SK-N-SH treated with all-trans-retinoic acid at 6 μM for 48 hours (cell line): ENCODE measurements around the gene NAE1.

Experiments
- GLIS3 ChIP-seq: fragments of 250-450 bp; sonication (Bioruptor Pico); IDR thresholded peaks from 2 replicates; pipeline ENCODE4 v1.5.0; 2020; ENCODE audit warnings: mild to moderate bottlenecking, moderate library complexity
- PPARA ChIP-seq: fragments of 250-450 bp; sonication (Bioruptor Pico); IDR thresholded peaks from 2 replicates; pipeline ENCODE4 v1.5.0; 2020; ENCODE audit warnings: mild to moderate bottlenecking, borderline replicate concordance
- RARB ChIP-seq: fragments of 250-450 bp; sonication (Bioruptor Pico); IDR thresholded peaks from 2 replicates; pipeline ENCODE4 v1.8.0; 2021; ENCODE audit warnings: mild to moderate bottlenecking, moderate library complexity
- TCF4 ChIP-seq: fragments of 250-450 bp; sonication (Bioruptor Pico); IDR thresholded peaks from 2 replicates; pipeline ENCODE4 v1.8.0; 2021; ENCODE audit warnings: mild to moderate bottlenecking, moderate library complexity, borderline replicate concordance
- TF ChIP-seq, protein P1 (sequence below): fragments of 250-450 bp; sonication (Bioruptor Pico); IDR thresholded peaks from 2 replicates; pipeline ENCODE4 v1.8.0; 2021; ENCODE audit warnings: low read depth, mild to moderate bottlenecking, moderate library complexity, borderline replicate concordance

DNA sequence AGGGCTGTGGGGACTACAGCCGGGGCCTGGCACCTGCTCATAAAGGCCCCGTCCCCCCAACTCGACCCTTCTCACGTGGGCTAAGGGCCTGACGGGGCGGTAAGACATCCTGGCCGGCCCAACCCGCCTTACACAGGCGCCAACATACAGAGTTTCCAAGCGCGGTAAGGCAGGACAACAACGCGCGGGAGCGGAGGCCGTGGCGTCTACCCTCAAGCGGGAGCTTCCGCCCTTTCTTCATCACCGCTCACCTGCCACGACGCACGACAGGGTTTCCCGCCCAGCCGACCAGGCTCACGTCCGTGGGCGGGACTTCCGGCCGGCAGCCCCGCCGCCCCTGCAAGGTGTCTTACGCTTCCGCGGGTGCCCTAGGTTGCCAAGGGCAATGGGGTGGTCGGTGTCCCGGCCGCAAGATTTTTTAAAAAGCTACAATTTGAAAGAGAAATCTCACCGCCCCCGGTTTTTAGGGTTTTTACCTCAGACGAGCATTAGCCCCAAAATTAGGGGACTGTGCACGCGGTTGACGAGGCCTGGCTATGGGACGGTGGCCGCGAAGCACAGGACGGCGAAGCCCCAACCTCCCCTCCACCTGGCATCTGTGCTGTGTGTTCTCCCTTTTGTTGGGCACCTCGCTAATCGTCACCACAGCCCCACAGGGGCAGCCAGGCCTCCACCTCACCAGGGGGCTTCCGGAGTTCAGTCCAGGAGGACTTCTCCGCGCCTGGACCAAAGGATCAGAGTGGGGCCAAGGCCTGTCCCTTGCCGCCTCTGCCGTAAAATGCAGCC lies 29.3 kb downstream of the NAE1 start, which contains the start of gene TERB1:
- no peak for TF ChIP-seq GLIS3 (CRISPR knock-in tag)
- no peak for TF ChIP-seq PPARA (CRISPR knock-in tag)
- TF ChIP-seq TCF4 (CRISPR knock-in tag): no peak
- no peak for TF ChIP-seq RARB
- TF ChIP-seq, protein P1, sequence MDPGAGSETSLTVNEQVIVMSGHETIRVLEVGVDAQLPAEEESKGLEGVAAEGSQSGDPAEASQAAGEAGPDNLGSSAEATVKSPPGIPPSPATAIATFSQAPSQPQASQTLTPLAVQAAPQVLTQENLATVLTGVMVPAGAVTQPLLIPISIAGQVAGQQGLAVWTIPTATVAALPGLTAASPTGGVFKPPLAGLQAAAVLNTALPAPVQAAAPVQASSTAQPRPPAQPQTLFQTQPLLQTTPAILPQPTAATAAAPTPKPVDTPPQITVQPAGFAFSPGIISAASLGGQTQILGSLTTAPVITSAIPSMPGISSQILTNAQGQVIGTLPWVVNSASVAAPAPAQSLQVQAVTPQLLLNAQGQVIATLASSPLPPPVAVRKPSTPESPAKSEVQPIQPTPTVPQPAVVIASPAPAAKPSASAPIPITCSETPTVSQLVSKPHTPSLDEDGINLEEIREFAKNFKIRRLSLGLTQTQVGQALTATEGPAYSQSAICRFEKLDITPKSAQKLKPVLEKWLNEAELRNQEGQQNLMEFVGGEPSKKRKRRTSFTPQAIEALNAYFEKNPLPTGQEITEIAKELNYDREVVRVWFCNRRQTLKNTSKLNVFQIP: no peak
